GM21515 (cell line): ENCODE measurements around the gene PALD1.
"Not testable (repeated sequence)": the region's sequence is repeated elsewhere in the genome, so short reads cannot be mapped to it uniquely, and the experiment has no call there.

Source experiments
- ATAC-seq: cut with Tn5 transposase; IDR thresholded peaks from one replicate; pipeline ENCODE4 v1.9.1; 2021; ENCODE audit not compliant: unreplicated experiment

PALD1 gene

DNA sequence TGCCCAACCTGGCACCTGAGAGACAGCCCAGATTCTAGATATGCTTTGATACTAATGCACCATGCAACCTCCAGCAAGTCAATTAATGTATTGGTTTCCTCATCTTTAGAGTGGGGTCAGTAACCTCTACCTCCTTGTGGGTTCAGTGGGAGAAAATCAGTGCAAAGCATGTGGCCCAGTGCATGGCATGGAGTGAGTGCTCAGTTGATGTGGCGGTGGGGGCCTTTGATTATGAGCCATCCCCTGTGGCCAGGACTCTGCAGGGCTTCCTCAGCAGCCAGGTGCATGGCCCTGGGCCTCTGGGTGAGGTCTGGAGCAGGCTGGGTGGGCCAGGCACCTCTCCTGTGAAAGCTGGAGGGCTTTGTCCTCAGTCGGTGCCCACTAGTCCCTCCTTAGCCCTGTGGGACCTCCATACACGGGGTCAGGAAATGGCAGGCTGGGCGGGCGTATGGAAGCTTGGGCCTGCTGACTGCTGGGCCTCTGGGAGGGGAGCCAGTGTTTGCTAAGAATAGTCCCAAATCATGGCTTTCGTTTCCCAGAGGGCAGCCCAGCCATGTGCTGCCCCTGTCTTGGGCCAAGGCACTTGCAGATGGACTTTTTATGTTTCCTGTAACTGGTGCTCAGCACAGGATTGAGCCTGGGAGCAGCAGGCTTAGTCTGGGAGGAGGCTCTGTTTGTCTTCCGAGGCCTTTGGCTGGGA is 3.4 kb downstream of the PALD1 start:
- no peak for ATAC-seq

DNA sequence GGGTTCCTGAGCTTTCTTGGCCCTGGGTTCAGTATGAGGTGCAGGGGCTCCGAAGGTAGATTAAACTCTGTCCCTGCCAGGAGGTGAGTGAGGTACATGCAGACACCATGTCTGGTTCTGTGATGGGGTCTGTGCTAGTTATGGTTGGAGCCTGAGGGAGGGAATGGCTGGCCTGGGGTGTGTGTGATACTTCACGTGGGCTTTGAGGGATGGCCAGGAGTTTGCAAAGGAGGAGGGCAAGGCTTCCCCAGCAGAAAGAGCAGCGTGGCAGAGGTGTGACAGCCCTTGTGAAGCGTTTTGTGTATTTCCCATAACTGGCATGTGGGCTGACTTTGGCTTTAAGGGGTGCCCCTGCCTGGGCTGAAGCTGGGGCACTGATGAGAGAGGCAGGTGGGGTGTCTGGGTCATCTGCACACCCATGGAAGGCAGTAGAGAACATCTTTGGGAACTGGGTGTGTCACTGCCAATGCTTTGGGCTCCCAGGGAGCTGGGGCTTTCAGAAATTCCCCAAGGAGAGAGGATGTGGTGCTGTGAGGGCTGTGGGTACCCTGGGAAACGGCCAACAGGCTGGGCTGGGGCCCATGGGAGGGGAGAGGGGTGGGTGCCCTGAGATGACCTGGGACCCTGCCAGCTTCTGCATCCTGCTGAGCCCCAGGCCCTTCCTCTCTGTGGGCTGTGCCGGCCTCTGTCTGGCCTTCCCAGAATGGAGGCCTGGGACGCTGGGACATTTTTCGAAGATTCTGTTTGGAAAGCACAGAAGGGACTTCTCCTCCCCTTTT is 4.6 kb downstream of the PALD1 start:
- no peak for ATAC-seq

DNA sequence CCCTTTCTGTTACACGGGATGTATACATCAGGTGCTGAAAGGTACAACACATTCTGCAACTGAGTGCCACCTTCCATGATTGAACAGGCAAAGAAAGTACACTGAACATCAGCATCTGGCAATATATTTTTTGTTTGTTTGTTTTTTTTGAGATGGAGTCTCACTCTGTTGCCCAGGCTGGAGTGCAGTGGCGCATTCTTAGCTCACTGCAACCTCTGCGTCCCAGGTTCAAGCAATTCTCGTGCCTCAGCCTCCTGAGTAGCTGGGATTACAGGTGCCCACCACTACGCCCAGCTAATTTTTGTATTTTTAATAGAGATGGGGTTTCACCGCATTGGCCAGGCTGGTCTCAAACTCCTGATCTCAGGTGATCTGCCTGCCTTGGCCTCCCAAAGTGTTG is 5.3 kb downstream of the PALD1 start:
- not testable (repeated sequence) for ATAC-seq

DNA sequence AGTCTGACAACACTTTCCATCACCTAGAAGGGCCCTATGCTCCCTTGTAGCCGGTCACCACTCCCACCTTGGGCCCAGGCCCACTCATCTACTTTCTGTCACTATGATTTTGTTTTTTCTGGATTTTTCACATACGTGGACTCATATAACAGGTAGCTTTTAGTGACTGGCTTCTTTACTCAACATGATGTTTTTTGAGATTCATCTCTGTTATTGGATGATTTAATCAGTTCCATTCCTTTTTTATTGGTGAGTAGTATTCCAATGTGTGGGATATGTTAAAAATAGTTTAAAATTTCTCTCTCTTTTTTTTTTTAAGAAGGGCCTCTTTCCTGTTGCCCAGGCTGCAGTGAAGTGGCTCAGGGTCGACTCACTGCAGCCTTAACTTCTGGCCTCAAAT is 9.3 kb downstream of the PALD1 start:
- ATAC-seq = no peak

DNA sequence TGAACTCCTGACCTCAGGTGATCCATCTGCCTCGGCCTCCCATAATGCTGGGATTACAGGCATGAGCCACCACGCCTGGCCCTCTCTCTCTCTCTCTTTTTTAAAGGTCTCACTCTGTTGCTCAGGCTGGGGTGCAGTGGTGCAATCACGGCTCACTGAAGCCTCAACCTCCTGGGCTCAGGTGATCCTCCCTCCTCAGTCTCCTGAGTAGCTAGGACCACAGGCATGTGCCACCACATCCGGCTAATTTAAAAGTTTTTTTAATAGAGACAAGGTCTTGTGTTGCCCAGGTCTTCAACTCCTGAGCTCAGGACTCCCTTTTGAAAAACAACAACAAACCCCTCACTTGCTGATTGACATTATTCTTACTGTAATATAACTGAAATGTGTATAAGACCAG is 11.6 kb downstream of the PALD1 start:
- ATAC-seq = no peak

DNA sequence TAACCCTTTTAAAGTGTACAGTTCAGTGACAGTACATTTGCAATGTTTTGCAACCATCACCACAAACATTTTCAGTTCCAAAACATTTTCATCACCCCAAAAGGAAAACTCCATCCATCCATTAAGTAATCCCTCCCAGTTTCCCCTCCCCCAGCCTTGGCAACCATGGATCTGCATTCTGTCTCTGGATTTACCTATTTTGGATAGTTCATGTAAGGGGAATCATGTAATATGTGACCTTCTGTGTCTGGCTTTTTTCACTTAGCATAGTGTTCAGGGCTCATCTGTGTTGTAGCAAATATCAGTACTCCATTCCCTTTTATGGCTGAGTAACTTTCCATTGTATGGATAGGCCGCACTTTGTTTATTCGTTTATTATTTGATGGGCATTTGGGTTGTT is 13.0 kb downstream of the PALD1 start:
- no peak for ATAC-seq

DNA sequence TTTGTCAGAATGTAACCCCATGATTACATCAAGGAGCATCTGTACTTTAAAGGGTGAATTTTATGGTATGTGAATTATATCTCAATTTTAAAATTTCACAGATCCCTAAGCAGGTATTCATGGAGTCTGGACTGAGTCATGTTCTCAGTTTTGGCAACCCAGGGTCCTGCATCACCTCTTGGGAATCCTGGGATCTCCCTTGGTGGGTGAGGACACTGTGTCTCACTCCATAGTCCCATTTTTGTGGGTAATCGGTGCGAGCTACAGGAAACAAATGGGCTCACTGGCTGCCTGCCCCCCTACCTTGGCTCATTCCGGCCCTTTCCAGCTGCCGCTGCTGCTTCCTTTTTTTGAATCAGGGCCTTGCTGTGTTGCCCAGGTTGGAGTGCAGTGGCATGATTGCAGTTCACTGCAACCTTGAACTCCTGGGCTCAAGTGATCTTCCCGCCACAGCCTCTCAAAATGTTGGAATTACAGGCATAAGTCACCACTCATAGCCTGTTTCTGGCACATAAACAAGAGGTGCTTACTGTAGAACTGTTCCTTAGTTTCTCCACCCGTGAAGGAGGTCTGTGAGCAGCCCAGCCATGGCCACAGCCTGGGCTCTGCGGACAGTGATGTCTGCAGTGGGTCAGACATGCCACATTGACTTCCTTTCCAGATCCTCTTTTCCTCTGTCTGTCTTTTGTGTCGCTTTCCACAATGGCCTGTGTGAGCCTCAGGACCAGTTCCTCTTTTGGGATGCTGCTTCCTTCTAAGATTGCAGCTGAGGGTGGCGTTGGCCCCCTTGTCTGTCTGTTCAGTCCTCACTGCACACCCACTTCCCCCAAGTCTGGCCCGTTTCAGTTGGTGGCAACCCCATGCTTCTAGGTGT is 14.5 kb downstream of the PALD1 start:
- ATAC-seq = peak; percentile 22

DNA sequence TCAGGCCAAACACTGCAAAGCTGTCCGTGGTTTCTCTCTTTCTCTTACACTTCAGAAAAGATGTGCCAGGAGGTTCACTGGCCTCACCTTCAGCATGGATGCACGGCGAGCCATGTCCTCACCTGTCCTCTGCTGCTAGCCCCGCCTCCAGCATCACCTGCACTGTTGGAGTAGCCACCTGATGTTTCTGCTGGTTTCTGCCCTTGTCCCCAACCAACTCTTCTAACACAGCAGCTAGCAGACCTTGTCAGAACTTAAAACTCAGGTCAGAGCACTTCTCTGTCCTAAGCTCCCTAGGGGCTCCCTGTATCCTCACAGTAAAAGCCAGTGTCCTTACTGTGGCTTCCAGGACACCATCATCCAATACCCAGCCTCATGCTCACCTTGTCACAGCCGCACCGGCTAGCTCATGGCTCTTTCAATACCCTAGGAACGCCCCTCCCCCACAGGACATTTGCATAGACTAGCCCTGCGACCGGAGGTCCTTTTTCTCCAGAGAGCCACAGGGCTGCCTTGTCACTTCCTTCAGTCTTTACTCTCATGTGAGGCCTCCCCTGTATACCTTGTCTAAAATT is 15.2 kb downstream of the PALD1 start:
- peak; percentile 77 for ATAC-seq

DNA sequence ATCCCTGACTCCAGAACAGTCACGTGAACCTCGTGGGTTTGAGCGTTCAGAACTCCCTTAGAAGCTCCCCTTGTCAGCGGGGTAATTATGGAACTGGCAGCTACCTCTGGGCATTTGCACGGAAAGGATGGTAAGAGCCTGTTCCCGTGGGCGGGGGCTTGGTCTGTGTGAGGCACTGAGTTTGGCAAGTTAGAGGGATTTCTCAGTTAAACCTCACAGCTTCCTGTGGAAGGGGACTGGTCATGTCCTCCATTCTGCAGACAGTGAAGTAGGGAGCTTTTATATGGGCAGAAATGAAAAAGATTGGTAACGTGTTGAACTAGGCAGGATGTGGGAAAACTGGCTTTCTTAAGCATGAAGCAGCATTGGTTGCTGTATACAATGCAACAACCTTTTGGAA is 16.0 kb downstream of the PALD1 start:
- ATAC-seq = peak; percentile 16

DNA sequence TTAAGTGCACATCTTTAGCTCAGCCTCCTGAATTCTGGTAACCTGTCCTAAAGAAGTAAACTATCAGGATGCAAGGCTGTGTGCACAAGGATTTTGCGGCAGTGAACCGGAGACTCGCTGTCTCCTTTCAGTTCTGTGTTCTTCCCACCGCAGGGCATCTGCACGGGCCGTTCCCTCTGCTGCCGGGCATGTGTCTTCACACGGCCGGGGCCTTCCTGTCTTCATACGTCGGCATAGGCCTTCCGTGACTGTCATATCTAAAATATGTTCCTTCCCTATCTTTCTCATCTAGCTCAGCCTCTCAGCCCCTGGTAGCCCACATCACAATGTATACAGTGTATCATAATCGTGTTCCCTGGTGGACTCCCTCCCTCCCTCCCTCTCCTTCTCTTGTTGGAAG is 16.4 kb downstream of the PALD1 start:
- no peak for ATAC-seq

DNA sequence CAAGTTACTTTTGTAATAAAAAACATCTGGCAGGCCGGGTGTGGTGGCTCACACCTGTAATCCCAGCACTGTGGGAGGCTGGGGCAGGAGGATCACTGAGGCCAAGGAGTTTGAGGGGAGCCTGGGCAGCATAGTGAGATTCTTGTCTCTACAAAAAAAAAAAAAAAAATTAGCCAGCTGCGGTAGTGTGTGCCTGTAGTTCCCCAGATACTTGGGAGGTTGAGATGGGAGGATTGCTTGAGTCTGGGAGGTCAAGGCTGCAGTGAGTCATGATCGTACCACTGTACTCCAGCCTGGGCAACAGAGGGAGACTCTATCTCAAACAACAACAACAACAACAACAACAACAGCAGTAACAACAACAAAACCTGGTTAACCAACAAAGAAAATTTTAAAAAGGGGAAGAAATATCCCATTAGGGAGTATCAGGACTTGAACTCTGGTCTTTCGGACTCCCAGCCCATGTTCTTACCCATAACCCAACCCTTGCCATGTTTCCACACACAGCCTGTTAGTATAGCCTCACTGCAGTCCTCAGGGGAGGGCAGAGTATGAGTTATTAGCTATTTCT is 17.2 kb downstream of the PALD1 start:
- ATAC-seq = no peak

DNA sequence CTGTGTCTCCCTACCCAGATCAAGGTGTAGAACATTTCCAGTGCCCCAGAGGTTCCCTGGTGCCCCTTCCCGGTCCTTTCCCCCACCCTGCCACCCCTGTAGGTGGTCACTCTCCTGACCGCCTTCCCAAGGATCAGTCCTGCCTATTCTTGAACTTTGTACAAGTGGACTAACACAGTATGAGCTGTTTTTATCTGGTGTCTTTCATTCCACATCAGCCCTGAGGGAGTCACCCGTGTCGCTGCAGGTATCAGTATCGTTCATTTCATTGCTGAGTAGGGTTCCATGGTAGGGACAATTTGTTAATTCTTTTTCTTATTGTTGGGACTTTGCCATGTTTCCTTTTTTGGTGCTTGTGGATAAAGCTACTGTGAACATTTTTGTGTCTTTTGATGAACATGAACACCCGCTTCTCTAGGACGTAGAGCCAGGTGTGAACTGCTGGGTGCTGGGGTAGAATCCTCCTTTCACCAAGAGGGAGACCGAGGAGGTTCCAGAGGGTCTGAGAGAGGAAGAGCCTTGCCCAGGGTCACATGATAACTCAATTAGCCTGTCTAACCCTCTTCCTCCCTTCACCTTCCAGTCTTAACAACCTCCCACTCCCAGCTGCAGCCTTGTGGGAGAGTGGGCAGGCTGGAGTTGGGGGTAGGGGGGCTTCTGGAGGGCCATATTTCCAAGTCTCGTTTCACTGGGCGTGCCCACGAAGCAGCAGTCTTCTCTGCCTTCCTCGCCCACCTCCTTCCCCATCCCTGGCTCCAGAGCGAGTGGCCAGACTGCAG is 18.0 kb downstream of the PALD1 start:
- no peak for ATAC-seq

DNA sequence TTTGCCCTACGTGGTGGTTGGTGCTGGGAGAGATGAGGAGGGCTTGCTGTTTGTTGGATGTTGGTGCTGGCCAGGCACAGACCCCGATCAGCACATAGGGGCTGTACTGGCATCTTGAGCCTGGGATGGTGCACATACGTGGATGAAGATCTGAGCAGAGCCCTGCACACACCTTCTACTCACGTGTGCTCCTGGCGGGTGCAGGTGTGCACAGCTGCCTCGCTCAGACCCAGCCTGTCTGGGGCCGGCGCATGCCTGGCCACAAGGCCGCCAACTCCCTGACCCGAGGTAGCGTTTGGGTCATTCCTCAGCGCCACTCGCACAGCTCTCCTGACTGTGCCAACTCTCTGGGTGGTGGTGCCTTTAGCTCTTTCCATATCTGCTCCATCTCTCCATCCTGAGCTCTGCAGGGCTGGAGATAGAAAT is 18.6 kb downstream of the PALD1 start:
- ATAC-seq = no peak

DNA sequence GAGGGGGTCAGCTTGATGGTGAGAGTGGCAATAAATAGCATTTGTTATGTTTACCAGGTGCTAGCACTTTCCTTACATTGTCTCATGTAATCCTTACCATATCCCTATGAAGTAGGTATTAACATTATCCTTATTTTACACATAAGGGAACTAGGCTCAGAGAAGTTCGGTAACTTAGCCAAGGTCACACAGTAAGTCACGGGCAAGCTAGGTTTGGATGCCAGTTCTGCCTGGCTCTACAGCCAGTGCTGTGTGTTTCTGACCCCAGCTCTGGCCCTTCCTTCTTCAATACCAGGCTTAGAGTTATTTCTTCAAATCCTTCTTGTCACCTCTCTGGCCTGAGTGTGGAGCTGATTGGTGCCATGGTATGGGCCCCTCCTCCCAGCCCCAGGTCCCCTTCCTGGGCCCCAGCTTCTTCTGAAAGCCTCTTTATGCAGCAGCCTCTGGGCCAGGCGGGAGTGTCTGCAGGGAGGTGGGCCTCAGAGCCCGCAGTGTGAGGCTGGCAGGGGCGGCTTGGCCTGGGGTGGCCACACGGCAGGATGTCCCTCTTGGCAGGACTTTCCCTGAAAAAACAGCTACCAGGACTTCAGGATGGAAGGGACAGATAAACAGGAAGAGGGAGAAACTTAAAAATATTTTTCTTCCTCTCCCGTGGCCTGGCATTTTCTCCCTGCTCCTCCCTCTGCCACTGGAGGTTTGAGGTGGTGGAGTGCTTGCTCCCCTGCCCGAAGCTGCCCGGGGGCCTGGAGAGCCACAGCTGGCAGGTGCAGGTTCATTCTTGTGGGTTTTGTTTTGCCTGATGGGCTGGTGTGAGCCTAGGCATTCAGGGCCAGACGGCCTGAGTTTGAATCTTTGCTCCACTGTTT is 20.6 kb downstream of the PALD1 start:
- no peak for ATAC-seq

DNA sequence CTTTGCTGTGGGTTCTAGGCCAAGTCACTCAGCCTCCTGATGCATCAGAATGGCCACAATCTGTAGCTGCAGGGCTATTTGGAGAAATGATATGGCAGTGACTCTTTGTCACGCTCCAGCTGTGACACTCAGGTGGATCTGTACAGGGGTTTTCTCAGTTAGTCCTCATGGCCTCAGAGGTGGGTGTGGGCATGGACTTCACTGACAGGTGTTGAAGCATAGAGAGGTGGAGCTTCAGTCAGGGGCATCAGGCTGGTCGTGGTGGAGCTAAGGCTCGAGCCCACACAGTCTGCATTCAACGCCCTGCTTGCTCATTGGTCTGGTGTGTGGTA is 21.2 kb downstream of the PALD1 start:
- ATAC-seq = no peak

DNA sequence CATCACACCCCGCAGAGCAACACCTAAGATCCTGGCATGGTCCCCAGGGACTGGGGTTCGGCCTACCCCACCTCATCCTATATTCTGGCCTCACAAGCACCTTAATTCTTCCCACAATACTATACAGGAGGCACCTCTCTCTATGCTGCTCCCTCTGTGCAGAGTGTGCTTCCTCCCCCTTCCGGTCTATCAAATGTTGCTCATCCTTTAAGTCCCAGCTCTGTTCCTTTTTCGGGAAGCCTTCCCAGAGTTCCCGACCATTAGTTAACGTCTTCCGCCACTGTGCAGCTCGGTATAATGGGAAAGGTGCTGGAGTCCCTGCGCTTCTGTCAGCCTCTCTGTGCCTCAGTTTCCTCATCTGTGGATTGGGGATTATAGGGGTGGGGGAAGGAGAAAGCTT is 21.8 kb downstream of the PALD1 start:
- ATAC-seq = no peak

DNA sequence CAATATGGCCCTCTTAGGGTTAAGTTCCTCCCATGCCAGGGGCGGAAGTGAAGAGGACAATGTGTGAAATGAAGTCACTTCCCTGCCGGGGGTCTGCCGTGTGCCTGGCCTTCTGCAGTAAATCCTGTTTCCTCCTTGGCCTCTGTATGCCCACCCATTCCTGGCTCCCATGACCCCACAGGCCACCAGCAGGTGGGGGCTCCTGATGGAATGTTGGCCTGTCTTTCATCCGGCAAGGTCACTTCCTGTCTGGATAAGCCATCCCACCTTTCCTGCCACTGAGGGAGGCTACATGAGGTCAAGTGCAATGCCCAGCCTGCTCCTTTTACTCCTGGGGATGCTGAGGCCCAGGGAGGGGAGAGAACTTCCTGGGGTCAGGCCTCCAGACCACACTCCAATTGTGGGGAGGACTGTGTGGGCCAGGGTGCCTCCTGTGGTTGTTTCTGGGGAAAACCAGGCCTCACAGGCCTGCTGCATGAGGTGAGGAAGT is 22.3 kb downstream of the PALD1 start:
- ATAC-seq = no peak

DNA sequence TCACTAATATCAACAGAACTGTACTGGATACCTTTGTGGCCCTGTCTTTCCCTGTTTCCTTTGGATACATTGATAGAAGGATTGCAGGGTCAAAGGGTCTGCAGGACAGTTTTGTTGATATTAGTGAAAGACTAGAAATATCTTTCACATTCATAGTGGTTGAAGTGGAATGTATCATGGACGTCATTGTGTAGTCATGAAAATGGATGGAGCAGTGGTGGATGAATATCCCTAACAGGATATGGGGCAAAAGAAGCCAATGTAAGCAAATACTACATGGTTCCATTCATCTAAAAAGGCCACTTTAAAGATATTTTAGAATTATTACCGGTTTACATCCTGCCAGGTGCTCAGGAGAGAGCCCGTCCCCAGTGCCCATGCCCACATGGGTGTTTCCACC is 23.8 kb downstream of the PALD1 start:
- ATAC-seq = no peak

DNA sequence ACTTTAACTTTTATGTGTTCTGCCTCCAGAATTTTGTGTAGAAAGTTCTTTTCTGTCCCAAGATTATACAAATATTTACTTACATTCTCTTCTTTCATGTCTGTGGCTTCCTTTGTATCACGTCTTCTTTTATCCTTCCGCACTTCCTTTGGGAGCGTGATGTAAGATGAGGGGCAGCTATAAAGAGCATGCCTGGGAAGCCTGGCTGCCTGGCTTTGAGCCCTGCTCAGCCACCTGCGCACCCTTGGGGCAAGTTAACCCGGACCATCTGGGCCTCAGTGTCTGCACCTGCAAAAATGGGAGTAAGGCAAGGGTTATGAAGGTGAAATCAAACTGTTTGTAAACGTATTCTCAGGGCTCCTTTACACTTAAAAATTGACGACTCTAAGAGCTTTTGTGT is 25.2 kb downstream of the PALD1 start:
- ATAC-seq = no peak
